Caco-2 (cell line): ENCODE results near the gene GGCT. TPM values are rescaled to one million over a fixed set of nuclear protein-coding genes. Genes with fewer than 3 reads are reported as not detected.
"Not testable (repeated sequence)": the region's sequence is repeated elsewhere in the genome, so short reads cannot be mapped to it uniquely, and the experiment has no call there.

Experiments
- BruUV-seq: library from RNA; stranded (reverse); fragments of 400-500 nt; replicated peaks from 2 replicates; lab custom pipeline; 2021; lab: Mats Ljungman, UMichigan
- CTCF ChIA-PET: fragments of 300-600 bp; sonication (Branson Sonifier 250); formaldehyde crosslinking; loops from one replicate; lab custom pipeline; 2022; ENCODE audit warnings: antibody characterized with exemption; lab: Charles Lee
- POLR2A ChIA-PET: fragments of 300-600 bp; sonication (Branson Sonifier 250); formaldehyde crosslinking; loops from one replicate; lab custom pipeline; 2022; ENCODE audit warnings: antibody characterized with exemption; lab: Charles Lee
- DNase-seq, 2 experiments: peaks; one replicate each; pipeline versions ENCODE4 v3.0.0 to v3.0.0-alpha.2; 2020 to 2022
- H3K27me3 ChIP-seq: replicated peaks from 2 replicates; pipeline ENCODE4 v1.6.0; 2011; ENCODE audit warnings: low read length; ENCODE audit not compliant: control insufficient read depth, insufficient read depth
- H3K36me3 ChIP-seq: 2 replicates; pipeline ENCODE4 v1.5.1; 2011; ENCODE audit warnings: low read length; ENCODE audit not compliant: control insufficient read depth, insufficient read depth
- H3K4me1 ChIP-seq: fragments of 250-450 bp; sonication (Bioruptor Pico); 2 replicates; pipeline ENCODE4 v1.5.1; 2020; ENCODE audit warnings: mild to moderate bottlenecking
- H3K4me3 ChIP-seq: 2 replicates; pipeline ENCODE4 v1.5.1; 2011; ENCODE audit warnings: low read depth, mild to moderate bottlenecking, control low read depth, low read length
- H3K9me3 ChIP-seq: fragments of 250-450 bp; sonication (Bioruptor Pico); 2 replicates; pipeline ENCODE4 v1.5.1; 2020; ENCODE audit warnings: mild to moderate bottlenecking, moderate library complexity
- H3K27ac Mint-ChIP-seq: one replicate; pipeline ENCODE4 v1.8.0; 2022; ENCODE audit warnings: mixed read lengths; ENCODE audit not compliant: unreplicated experiment
- H3K27me3 Mint-ChIP-seq: one replicate; pipeline ENCODE4 v1.8.0; 2022; ENCODE audit warnings: mixed read lengths; ENCODE audit not compliant: insufficient read depth, unreplicated experiment
- H3K36me3 Mint-ChIP-seq: one replicate; pipeline ENCODE4 v1.8.0; 2022; ENCODE audit warnings: mild to moderate bottlenecking, mixed read lengths; ENCODE audit not compliant: insufficient read depth, unreplicated experiment
- H3K4me1 Mint-ChIP-seq: one replicate; pipeline ENCODE4 v1.8.0; 2022; ENCODE audit warnings: low read depth, mixed read lengths; ENCODE audit not compliant: unreplicated experiment
- H3K4me3 Mint-ChIP-seq: one replicate; pipeline ENCODE4 v1.8.0; 2022; ENCODE audit warnings: mild to moderate bottlenecking, moderate library complexity, mixed read lengths; ENCODE audit not compliant: unreplicated experiment
- H3K9me3 Mint-ChIP-seq: one replicate; pipeline ENCODE4 v1.8.0; 2022; ENCODE audit warnings: mixed read lengths; ENCODE audit not compliant: unreplicated experiment
- intact Hi-C: fragments of 100-400 bp; cut with micrococcal nuclease; formaldehyde crosslinking; loops from one replicate; pipeline ENCODE4 v1.10.0; 2022; ENCODE audit not compliant: unreplicated experiment
- total RNA-seq: library from RNA; stranded (reverse); gene quantifications from 2 replicates; pipeline ENCODE4 v1.2.3, GENCODE V29; 2022
- TF ChIP-seq, protein P1 (sequence below), 2 experiments: fragments of 200-600 bp in 1 of 2; IDR thresholded peaks; 1 replicate in 1 of 2; 2 replicates in 1 of 2; pipeline versions ENCODE4 v1.5.1 to v1.8.0; 2011 to 2022; ENCODE audit warnings: antibody characterized with exemption in 1 of 2, control low read depth in 1 of 2, inconsistent platforms in 1 of 2, low read depth in 1 of 2, low read length in 1 of 2, mild to moderate bottlenecking in 1 of 2, moderate library complexity in 1 of 2; ENCODE audit not compliant: insufficient read depth in 1 of 2, severe bottlenecking in 1 of 2, unreplicated experiment in 1 of 2

The GGCT gene
- total RNA-seq, 1 experiment from 2014 or later = 75.2 TPM

DNA sequence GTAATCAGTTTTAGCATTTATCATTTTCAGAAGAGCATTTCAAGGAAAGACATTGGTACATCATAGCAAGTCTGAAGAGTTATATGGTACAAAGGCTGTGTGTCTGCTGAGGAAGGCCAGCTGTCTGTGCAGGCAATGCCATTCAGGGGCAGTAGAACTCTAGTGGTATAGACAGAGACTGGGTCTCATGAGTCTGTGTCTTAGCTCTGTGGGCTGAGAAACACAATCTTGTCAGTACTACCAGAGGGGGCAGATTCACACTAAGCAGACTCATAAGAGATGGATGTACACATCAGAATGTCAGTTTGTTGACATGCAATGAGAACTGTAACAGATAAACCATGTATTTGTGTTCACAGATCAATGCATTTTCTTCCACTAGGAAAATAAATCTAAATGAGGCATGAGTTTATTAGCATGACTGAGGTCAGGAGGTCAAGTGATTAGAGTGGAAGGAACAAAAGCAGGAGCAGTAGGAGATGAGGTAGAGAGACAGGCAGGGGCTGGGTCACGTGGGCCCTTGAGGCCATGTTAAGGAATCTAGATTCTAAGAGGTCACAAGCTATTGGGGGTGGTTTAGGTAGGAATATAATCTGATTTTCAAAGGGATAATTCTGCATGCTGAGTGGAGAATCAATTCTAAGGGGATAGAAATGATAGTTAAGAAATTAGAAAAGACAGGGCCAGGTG is 7.5 kb upstream of the GGCT start:
- Mint-ChIP-seq H3K27ac (no peak overlapping the region), H3K27me3 (no peaks in the 10 kb centered on the region), H3K4me3 (no peak overlapping the region), H3K4me1 (peaks cover 20% of the 10 kb centered on the region), H3K36me3 (no peaks in the 10 kb centered on the region), H3K9me3 (no peaks in the 10 kb centered on the region)
- peaks cover 10% of the 10 kb centered on the region; the same call in 1 of the 2 replicates for H3K4me1 ChIP-seq
- TF ChIP-seq, protein P1, sequence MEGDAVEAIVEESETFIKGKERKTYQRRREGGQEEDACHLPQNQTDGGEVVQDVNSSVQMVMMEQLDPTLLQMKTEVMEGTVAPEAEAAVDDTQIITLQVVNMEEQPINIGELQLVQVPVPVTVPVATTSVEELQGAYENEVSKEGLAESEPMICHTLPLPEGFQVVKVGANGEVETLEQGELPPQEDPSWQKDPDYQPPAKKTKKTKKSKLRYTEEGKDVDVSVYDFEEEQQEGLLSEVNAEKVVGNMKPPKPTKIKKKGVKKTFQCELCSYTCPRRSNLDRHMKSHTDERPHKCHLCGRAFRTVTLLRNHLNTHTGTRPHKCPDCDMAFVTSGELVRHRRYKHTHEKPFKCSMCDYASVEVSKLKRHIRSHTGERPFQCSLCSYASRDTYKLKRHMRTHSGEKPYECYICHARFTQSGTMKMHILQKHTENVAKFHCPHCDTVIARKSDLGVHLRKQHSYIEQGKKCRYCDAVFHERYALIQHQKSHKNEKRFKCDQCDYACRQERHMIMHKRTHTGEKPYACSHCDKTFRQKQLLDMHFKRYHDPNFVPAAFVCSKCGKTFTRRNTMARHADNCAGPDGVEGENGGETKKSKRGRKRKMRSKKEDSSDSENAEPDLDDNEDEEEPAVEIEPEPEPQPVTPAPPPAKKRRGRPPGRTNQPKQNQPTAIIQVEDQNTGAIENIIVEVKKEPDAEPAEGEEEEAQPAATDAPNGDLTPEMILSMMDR (IDR thresholded peaks at IDR 0.05; ENCODE audit: insufficient read depth in 1 of 2, low read depth in 1 of 2, low read length in 1 of 2, severe bottlenecking in 1 of 2, unreplicated experiment in 1 of 2) = no peak
- POLR2A ChIA-PET = no interaction called here
- no TSS peak for BruUV-seq
- H3K27me3 ChIP-seq = no peaks in the 10 kb centered on the region
- DNase-seq = no peak
- intact Hi-C loops = no loop called here
- no peak overlapping the region for H3K4me3 ChIP-seq
- H3K36me3 ChIP-seq = no peaks in the 10 kb centered on the region
- CTCF ChIA-PET = interaction anchor here (1.1 to 4.3 kb wide), 2 partner anchors 35 to 52 kb away, joined by 5 to 20 read pairs; no protein-coding TSS in a partner anchor
- no peaks in the 10 kb centered on the region for H3K9me3 ChIP-seq

DNA sequence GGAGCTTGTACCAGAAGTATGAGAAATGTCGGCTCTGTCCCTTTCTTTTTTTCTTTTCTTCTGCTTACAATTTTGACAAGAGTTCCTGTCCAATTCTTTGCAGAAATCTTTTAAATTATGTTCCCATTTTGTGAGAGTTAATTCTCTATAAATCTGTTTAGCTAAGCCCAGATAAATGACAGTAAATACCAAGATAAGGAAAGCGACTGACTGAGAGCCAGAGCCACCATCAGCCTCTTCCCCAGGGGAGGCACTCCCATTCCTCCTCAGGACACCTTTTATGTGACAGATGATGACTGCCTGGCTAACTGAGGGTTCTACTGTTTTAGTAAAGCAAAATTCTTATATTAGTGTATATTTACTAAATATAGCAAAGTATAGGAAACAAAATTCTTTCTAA is 6.9 kb upstream of the GGCT start:
- H3K4me3 Mint-ChIP-seq = no peak overlapping the region
- H3K27me3 Mint-ChIP-seq = no peaks in the 10 kb centered on the region
- Histone ChIP-seq H3K9me3 (no peaks in the 10 kb centered on the region), H3K36me3 (no peaks in the 10 kb centered on the region), H3K4me1 (peaks cover 10% of the 10 kb centered on the region; the same call in 1 of the 2 replicates), H3K27me3 (no peaks in the 10 kb centered on the region), H3K4me3 (no peak overlapping the region)
- ChIA-PET POLR2A (no interaction called here), CTCF (interaction anchor here (4.3 kb wide), 1 partner anchor 53 kb away, joined by 20 read pairs; no protein-coding TSS in a partner anchor)
- no TSS peak for BruUV-seq
- TF ChIP-seq, protein P1 (IDR thresholded peaks at IDR 0.05; ENCODE audit: insufficient read depth in 1 of 2, low read depth in 1 of 2, low read length in 1 of 2, severe bottlenecking in 1 of 2, unreplicated experiment in 1 of 2) = no peak
- no peak for DNase-seq
- H3K27ac Mint-ChIP-seq = no peak overlapping the region
- H3K36me3 Mint-ChIP-seq = no peaks in the 10 kb centered on the region
- intact Hi-C loops = no loop called here
- H3K9me3 Mint-ChIP-seq = no peaks in the 10 kb centered on the region
- H3K4me1 Mint-ChIP-seq = peaks cover 20% of the 10 kb centered on the region

DNA sequence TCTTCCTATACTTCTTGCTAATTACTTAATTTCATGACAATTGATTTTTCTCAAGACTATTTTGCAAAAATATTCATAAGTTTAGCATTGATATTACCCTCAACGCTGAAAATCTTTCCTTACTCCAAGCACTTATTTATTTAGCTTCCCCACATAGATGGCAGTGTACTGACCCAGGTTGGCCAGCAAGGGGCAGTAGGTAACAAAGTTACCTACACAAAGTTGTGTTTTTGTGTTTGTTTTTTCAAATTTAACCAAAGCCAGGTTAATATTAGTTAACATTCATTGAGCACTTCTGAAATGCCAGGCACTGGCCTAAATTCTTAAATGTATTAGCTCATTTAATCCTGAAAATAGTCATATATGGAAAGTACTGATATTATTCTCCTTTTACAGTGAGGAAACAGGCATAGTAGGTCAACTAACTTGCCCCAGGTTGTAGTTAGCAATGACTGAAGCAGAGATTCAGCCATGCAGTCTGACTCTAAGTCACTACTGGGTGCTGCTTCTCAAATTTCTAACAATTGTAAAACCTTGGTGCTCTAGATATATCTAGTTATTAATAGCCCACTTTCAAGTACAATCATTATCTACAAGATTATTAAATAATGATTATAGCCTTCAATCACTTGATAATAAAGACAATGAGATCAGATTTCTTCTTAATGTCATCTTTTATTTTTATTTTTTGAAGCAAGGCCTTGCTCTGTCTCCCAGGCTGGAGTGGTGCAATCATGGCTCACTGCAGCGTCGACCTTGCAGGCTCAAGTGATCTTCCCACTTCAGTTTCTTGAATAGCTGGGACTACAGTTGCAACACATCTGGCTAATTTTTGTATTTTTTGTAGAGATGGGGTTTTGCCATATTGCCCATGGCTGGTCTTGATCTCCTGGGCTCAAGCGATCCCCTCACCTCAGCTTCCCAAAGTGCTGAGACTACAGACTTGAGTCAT is 5.8 kb upstream of the GGCT start:
- POLR2A ChIA-PET = no interaction called here
- no peak overlapping the region for H3K4me3 Mint-ChIP-seq

DNA sequence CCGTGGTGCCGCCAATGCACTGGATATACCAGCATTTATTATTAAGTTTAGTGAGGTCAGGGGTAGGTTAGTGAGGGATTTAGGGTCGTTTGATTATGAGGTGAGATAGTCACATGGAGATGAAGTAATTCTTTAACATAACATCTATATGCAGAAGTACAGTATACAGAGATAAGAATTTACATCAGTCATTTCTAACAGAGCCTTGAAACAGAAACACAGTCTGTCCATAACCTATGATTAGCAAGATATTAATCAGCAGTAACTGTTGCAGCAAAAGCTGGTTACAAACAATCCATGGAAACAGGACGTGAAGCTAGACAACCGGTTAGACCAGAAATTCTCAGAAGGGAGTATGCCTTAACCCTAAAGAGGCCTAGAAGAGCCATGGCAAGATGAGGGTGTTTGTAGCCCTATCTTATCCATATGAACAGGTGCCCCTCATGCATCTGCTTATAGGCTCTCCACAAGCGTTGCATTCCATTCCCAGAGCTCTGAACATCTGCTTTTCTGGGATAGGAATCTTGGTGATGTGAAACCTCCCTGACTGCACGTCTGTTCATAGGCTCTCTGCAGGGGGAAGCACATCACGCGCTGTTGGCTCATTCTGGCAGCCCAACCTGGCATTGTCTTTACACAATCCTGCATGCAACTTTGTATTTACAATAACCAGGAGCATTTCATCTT is 4.7 kb upstream of the GGCT start:
- not testable (repeated sequence) for H3K9me3 ChIP-seq, H3K9me3 Mint-ChIP-seq

More for the DNA sequence above, 5.8 kb upstream of the GGCT start:
- intact Hi-C loops = loop anchor here (1.0 kb wide), 2 partner anchors 38 to 54 kb away; no protein-coding TSS in a partner anchor
- Mint-ChIP-seq H3K27me3 (no peaks in the 10 kb centered on the region), H3K9me3 (no peaks in the 10 kb centered on the region), H3K36me3 (no peaks in the 10 kb centered on the region), H3K27ac (no peak overlapping the region), H3K4me1 (peaks cover 20% of the 10 kb centered on the region)
- Histone ChIP-seq H3K4me3 (no peak overlapping the region), H3K4me1 (peaks cover 10% of the 10 kb centered on the region; the same call in 1 of the 2 replicates), H3K9me3 (no peaks in the 10 kb centered on the region), H3K27me3 (no peaks in the 10 kb centered on the region), H3K36me3 (no peaks in the 10 kb centered on the region)
- peak in 1 of 2 experiments; percentile 38 for DNase-seq
- no TSS peak for BruUV-seq
- CTCF ChIA-PET = interaction anchor here (0.7 to 4.3 kb wide), 3 partner anchors 12 to 235 kb away, joined by 3 to 20 read pairs (median 4); no protein-coding TSS in a partner anchor
- TF ChIP-seq, protein P1 (IDR thresholded peaks at IDR 0.05; ENCODE audit: insufficient read depth in 1 of 2, low read depth in 1 of 2, low read length in 1 of 2, severe bottlenecking in 1 of 2, unreplicated experiment in 1 of 2) = peak; percentile 57 to 78

More for the DNA sequence above, 4.7 kb upstream of the GGCT start:
- intact Hi-C loops, H3K27me3 ChIP-seq, POLR2A ChIA-PET, DNase-seq, H3K27me3 Mint-ChIP-seq, H3K4me3 ChIP-seq, BruUV-seq, H3K36me3 ChIP-seq, H3K36me3 Mint-ChIP-seq, H3K27ac Mint-ChIP-seq, H3K4me3 Mint-ChIP-seq: not testable (repeated sequence)
- CTCF ChIA-PET = interaction anchor here (1.2 to 4.3 kb wide), 2 partner anchors 13 to 55 kb away, joined by 4 to 20 read pairs; no protein-coding TSS in a partner anchor
- peaks cover 10% of the 10 kb centered on the region; the same call in 1 of the 2 replicates for H3K4me1 ChIP-seq
- H3K4me1 Mint-ChIP-seq = peaks cover 20% of the 10 kb centered on the region
